ENCODE data around the gene LANCL1. TPM values are rescaled to one million over a fixed set of nuclear protein-coding genes. Genes with fewer than 3 reads are reported as not detected.
A peak's percentile ranks its signal among the peaks of the same experiment; 100 is the strongest.

LANCL1 gene
- polyA plus RNA-seq, 1 of the 3 experiments (the other 2 are of a cell fraction), result 34.3 TPM

DNA sequence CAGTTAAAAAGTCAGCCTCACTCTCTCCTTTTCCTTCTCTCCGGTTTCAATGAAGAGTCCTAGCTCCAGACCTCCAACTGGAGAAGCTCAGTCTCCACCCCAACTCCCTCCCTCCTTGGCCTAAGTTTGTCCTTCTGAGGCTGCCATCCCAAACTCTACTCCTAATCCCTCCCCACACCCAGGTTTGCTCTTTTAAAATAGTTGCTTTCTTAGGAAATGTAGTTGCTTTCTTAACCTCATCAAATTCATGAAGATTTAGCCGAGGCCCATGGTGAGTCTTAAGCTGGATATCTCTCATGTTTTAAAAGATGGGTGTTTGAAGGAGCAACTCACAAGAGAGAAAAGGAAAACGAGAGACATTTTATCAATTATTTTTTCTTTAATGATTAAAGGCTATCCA is 937 bp upstream of the LANCL1 start:
- peak; percentile 14 for DNase-seq
- TF ChIP-seq, protein P1, sequence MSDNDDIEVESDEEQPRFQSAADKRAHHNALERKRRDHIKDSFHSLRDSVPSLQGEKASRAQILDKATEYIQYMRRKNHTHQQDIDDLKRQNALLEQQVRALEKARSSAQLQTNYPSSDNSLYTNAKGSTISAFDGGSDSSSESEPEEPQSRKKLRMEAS (IDR thresholded peaks at IDR 0.05; ENCODE audit: low read depth), result peak; percentile 56
- TF ChIP-seq POLR2AphosphoS5 (IDR thresholded peaks at IDR 0.05; ENCODE audit: low read depth, low read length), result peak; percentile 35; the same call in 1 of the 2 replicates
- TF ChIP-seq RAD21 (IDR thresholded peaks at IDR 0.05; ENCODE audit: low read length), result no peak
- TF ChIP-seq SIN3A (IDR thresholded peaks at IDR 0.05; ENCODE audit: borderline replicate concordance, low read depth, low read length), result 0 out of 2 replicates have a peak, but pooled peaks have one; percentile 24
- no peak for TF ChIP-seq EZH2phosphoT487 (IDR thresholded peaks at IDR 0.05; ENCODE audit: borderline replicate concordance, low read depth)
- no peak for TF ChIP-seq REST (IDR thresholded peaks at IDR 0.05; ENCODE audit: low read depth, low read length)
- no peak for TF ChIP-seq NFIC (IDR thresholded peaks at IDR 0.05; ENCODE audit: borderline replicate concordance)
- TF ChIP-seq, protein P2, sequence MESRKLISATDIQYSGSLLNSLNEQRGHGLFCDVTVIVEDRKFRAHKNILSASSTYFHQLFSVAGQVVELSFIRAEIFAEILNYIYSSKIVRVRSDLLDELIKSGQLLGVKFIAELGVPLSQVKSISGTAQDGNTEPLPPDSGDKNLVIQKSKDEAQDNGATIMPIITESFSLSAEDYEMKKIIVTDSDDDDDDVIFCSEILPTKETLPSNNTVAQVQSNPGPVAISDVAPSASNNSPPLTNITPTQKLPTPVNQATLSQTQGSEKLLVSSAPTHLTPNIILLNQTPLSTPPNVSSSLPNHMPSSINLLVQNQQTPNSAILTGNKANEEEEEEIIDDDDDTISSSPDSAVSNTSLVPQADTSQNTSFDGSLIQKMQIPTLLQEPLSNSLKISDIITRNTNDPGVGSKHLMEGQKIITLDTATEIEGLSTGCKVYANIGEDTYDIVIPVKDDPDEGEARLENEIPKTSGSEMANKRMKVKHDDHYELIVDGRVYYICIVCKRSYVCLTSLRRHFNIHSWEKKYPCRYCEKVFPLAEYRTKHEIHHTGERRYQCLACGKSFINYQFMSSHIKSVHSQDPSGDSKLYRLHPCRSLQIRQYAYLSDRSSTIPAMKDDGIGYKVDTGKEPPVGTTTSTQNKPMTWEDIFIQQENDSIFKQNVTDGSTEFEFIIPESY (IDR thresholded peaks at IDR 0.05; ENCODE audit: borderline replicate concordance, low read depth), result 0 out of 2 replicates have a peak, but pooled peaks have one; percentile 14
- TF ChIP-seq IRF3 (IDR thresholded peaks at IDR 0.05; ENCODE audit: low read depth, low read length), result no peak
- TF ChIP-seq FOXM1 (IDR thresholded peaks at IDR 0.05; ENCODE audit: low read depth), result no peak
- TF ChIP-seq TAF1 (IDR thresholded peaks at IDR 0.05; ENCODE audit: borderline replicate concordance, low read depth, low read length), result peak; percentile 43; the same call in 1 of the 2 replicates
- TF ChIP-seq, protein P3, sequence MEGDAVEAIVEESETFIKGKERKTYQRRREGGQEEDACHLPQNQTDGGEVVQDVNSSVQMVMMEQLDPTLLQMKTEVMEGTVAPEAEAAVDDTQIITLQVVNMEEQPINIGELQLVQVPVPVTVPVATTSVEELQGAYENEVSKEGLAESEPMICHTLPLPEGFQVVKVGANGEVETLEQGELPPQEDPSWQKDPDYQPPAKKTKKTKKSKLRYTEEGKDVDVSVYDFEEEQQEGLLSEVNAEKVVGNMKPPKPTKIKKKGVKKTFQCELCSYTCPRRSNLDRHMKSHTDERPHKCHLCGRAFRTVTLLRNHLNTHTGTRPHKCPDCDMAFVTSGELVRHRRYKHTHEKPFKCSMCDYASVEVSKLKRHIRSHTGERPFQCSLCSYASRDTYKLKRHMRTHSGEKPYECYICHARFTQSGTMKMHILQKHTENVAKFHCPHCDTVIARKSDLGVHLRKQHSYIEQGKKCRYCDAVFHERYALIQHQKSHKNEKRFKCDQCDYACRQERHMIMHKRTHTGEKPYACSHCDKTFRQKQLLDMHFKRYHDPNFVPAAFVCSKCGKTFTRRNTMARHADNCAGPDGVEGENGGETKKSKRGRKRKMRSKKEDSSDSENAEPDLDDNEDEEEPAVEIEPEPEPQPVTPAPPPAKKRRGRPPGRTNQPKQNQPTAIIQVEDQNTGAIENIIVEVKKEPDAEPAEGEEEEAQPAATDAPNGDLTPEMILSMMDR (IDR thresholded peaks at IDR 0.05), result no peak
- peak overlapping the region; percentile 71 to 84; a peak in 3 of 4 replicates for H3K4me3 ChIP-seq (ENCODE audit: low read depth in 2 of 2, low read length in 1 of 2)
- peak overlapping the region; percentile 71 for H3K4me2 ChIP-seq
- H3F3A ChIP-seq (replicated peaks; ENCODE audit: insufficient read depth), result no peaks in the 10 kb centered on the region
- ChIA-PET CTCF (interaction anchor here (1.2 to 3.2 kb wide), 2 partner anchors 25 to 33 kb away, joined by 4 to 7 read pairs; no protein-coding TSS in a partner anchor), POLR2A (no interaction called here)
- H3K9me3 ChIP-seq, result no peaks in the 10 kb centered on the region
- peak overlapping the region; percentile 73 for H3K9ac ChIP-seq
- peak overlapping the region; percentile 2 to 67; a peak in 2 of 4 replicates for H3K27ac ChIP-seq (ENCODE audit: low read depth in 2 of 2, low read length in 1 of 2)
- peaks cover 0 to 2% of the 10 kb centered on the region in 2 experiments; a peak in 1 of 4 replicates for H3K4me1 ChIP-seq (ENCODE audit: control insufficient read depth in 1 of 2, insufficient read depth in 2 of 2, low read depth in 1 of 2, low read length in 1 of 2)
- peaks cover 10 to 11% of the 10 kb centered on the region in 2 experiments for H3K36me3 ChIP-seq (replicated peaks in 1 of 2; ENCODE audit: control insufficient read depth in 1 of 2, insufficient read depth in 2 of 2, low read length in 1 of 2)
- no peaks in the 10 kb centered on the region for H3K27me3 ChIP-seq (ENCODE audit: insufficient read depth)
- WGBS (ENCODE audit: low lambda C conversion rate), result 50% methylated on average over 3 of the region's 3 CpGs
- H4K20me1 ChIP-seq (ENCODE audit: insufficient read depth), result no peaks in the 10 kb centered on the region
- peak overlapping the region; percentile 96 for H2AFZ ChIP-seq (ENCODE audit: low read depth)
- peaks cover 13% of the 10 kb centered on the region for H3K79me2 ChIP-seq (ENCODE audit: insufficient read depth)
- no peaks in the 10 kb centered on the region for H3K9me2 ChIP-seq

Data from SK-N-SH (cell line).